Gastrocnemius medialis (tissue), 4 donors: ENCODE measurements around the gene NDUFS4. TPM values are rescaled to one million over a fixed set of nuclear protein-coding genes. Genes with fewer than 3 reads are reported as not detected.

Source experiments
- ATAC-seq, 2 donors: fragments of 150-250 bp; one replicate each; pipeline ENCODE4 v1.9.1; 2016
- DNase-seq, 2 donors: peaks; one replicate each; pipeline ENCODE4 v3.0.0-alpha.2; 2019
- H3K27ac ChIP-seq, 4 donors: fragments of 200-600 bp; sonication (generic); 1 replicate in 1 of 4; 2 replicates in 3 of 4; pipeline ENCODE4 v1.5.1; 2016 to 2018; ENCODE audit warnings: mild to moderate bottlenecking in 2 of 4, moderate library complexity in 1 of 4
- H3K27me3 ChIP-seq, 3 donors: fragments of 200-600 bp; sonication (generic) in 2 of 3; 1 replicate in 1 of 3; 2 replicates in 2 of 3; pipeline versions ENCODE4 v1.5.1 to v1.6.0; 2016 to 2019; ENCODE audit warnings: mild to moderate bottlenecking in 1 of 3, moderate library complexity in 1 of 3
- H3K36me3 ChIP-seq, 2 donors: fragments of 200-600 bp; sonication (generic) in 1 of 2; one replicate each; pipeline ENCODE4 v1.5.1; 2017 to 2018
- H3K4me1 ChIP-seq, 2 donors: fragments of 200-600 bp; sonication (generic) in 1 of 2; one replicate each; pipeline ENCODE4 v1.5.1; 2016 to 2017; ENCODE audit warnings: mild to moderate bottlenecking in 2 of 2
- H3K4me3 ChIP-seq, 4 donors: fragments of 200-600 bp; sonication (generic) in 3 of 4; 1 replicate in 1 of 4; 2 replicates in 3 of 4; pipeline ENCODE4 v1.5.1; 2016 to 2019; ENCODE audit warnings: mild to moderate bottlenecking in 2 of 4
- H3K9me3 ChIP-seq, 3 donors: fragments of 200-600 bp; sonication (generic) in 2 of 3; 1 replicate in 1 of 3; 2 replicates in 2 of 3; pipeline ENCODE4 v1.5.1; 2016 to 2019
- CTCF ChIP-seq, 5 experiments: fragments of 450-650 bp in 3 of 5; fragments of 200-600 bp in 2 of 5; sonication (generic) in 2 of 5; IDR thresholded peaks in 4 of 5; conservative IDR thresholded peaks in 1 of 5; 1 replicate in 4 of 5; 2 replicates in 1 of 5; pipeline ENCODE4 v1.5.1; 2016 to 2019; ENCODE audit warnings: antibody characterized with exemption in 5 of 5, mild to moderate bottlenecking in 3 of 5, moderate library complexity in 3 of 5
- POLR2A ChIP-seq, 2 donors: fragments of 450-650 bp; IDR thresholded peaks; one replicate each; pipeline ENCODE4 v1.6.1; 2017; ENCODE audit warnings: antibody characterized with exemption in 2 of 2, mild to moderate bottlenecking in 2 of 2, moderate library complexity in 2 of 2
- in situ Hi-C, 4 donors: fragments of 200-750 bp; cut with MboI; loops; one replicate each; pipeline versions ENCODE4 v1.15.0 to v1.8.0; 2017; ENCODE audit warnings: low sequenced_read_pairs in 4 of 4
- intact Hi-C: fragments of 100-400 bp; cut with DNase I; formaldehyde crosslinking; loops from one replicate; pipeline ENCODE4 v1.15.1; 2023; ENCODE audit warnings: low total_unique reads
- total RNA-seq, 4 donors: library from RNA; depleted of rRNA; stranded (reverse); fragments of >200 nt; gene quantifications; one replicate each; pipeline versions ENCODE4 v1.1.0 to v1.2.3, GENCODE V29; 2016

The NDUFS4 gene
- total RNA-seq, 4 donors from 2014 or later = 116 to 170 (median 145) TPM

DNA sequence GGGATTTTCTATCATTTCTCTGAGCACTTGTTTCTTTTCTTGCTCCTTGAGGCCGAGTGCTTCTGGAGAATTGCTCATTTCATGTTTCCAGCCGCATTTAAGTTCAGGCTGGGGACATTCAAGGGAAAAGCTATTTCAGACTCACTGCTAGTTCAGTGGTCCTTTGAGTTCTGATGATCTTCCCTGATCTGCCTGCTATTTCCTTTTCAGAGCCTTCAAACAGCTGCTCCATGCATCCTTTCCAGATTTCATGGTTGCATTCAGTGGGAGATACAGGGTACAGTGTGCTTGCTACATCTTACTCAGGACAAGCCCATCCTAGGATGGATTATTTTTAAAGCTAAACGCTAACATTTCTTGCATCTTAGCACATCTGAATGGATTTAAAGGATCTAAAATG lies 14.7 kb downstream of the NDUFS4 start:
- H3K4me3 ChIP-seq = no peak overlapping the region
- no peaks in the 10 kb centered on the region for H3K9me3 ChIP-seq
- H3K27ac ChIP-seq = no peak overlapping the region
- peaks cover 65 to 66% of the 10 kb centered on the region in 2 donors for H3K4me1 ChIP-seq
- ATAC-seq (no peak), DNase-seq (no peak)
- no peaks in the 10 kb centered on the region for H3K36me3 ChIP-seq
- no peak for TF ChIP-seq CTCF (IDR thresholded peaks at IDR 0.05 in 4 of 5, conservative IDR thresholded peaks at IDR 0.05 in 1 of 5)
- in situ Hi-C loops (no loop called here), intact Hi-C loops (no loop called here)
- no peaks in the 10 kb centered on the region for H3K27me3 ChIP-seq

DNA sequence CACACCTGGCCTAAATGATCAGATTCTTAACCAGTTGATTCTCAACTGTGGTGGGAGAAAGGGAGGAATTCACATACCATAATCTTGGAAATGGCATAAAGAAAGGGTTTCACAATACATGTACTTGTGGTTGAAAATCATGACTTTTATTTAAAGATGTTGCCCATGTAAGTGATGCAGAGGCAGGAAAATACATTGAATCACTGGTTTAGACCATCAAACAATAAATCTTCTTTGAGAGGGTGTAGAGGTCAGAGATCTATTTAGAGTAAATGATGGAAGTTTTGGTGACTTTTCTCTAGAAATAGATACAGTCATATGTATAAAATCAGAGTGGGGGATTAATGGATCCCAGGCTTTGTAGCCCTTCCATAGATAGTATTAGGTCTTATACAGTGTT lies 15.4 kb downstream of the NDUFS4 start:
- Histone ChIP-seq H3K27ac (no peak overlapping the region), H3K36me3 (no peaks in the 10 kb centered on the region), H3K9me3 (no peaks in the 10 kb centered on the region), H3K4me1 (peaks cover 65 to 71% of the 10 kb centered on the region in 2 donors), H3K4me3 (no peak overlapping the region), H3K27me3 (no peaks in the 10 kb centered on the region)
- intact Hi-C loops (no loop called here), in situ Hi-C loops (no loop called here)
- TF ChIP-seq CTCF (IDR thresholded peaks at IDR 0.05 in 4 of 5, conservative IDR thresholded peaks at IDR 0.05 in 1 of 5) (no peak), POLR2A (IDR thresholded peaks at IDR 0.05) (no peak)
- ATAC-seq (no peak), DNase-seq (no peak)

- intact Hi-C loops = no loop called here
- no peaks in the 10 kb centered on the region for H3K9me3 ChIP-seq
- H3K4me1 ChIP-seq = peaks cover 59 to 65% of the 10 kb centered on the region in 2 donors
- DNase-seq (no peak), ATAC-seq (no peak)
- no peaks in the 10 kb centered on the region for H3K27me3 ChIP-seq
- H3K36me3 ChIP-seq = no peaks in the 10 kb centered on the region
- H3K27ac ChIP-seq = no peak overlapping the region
- H3K4me3 ChIP-seq = no peak overlapping the region
- TF ChIP-seq CTCF (IDR thresholded peaks at IDR 0.05 in 4 of 5, conservative IDR thresholded peaks at IDR 0.05 in 1 of 5) = no peak
- no peak for TF ChIP-seq POLR2A (IDR thresholded peaks at IDR 0.05)
- in situ Hi-C loops = no loop called here
Measured at GRCh38 chr5:53576674-53577073, 16.2 kb downstream of the NDUFS4 start.

- TF ChIP-seq POLR2A (IDR thresholded peaks at IDR 0.05) (no peak), CTCF (IDR thresholded peaks at IDR 0.05 in 4 of 5, conservative IDR thresholded peaks at IDR 0.05 in 1 of 5) (no peak)
- peaks cover 54 to 65% of the 10 kb centered on the region in 2 donors for H3K4me1 ChIP-seq
Measured at GRCh38 chr5:53578854-53579253, 18.4 kb downstream of the NDUFS4 start.

GRCh38 chr5:53580547-53580946 lies 20.1 kb downstream of the NDUFS4 start:
- Histone ChIP-seq H3K27me3 (no peaks in the 10 kb centered on the region), H3K9me3 (no peaks in the 10 kb centered on the region), H3K27ac (no peak overlapping the region), H3K36me3 (no peaks in the 10 kb centered on the region), H3K4me3 (no peak overlapping the region), H3K4me1 (peaks cover 41 to 54% of the 10 kb centered on the region in 2 donors)
- intact Hi-C loops = no loop called here
- DNase-seq = no peak
- no peak for TF ChIP-seq POLR2A (IDR thresholded peaks at IDR 0.05)
- no peak for TF ChIP-seq CTCF (IDR thresholded peaks at IDR 0.05 in 4 of 5, conservative IDR thresholded peaks at IDR 0.05 in 1 of 5)
- in situ Hi-C loops = no loop called here
- no peak for ATAC-seq

More at GRCh38 chr5:53578854-53579253, 18.4 kb downstream of the NDUFS4 start:
- intact Hi-C loops = no loop called here
- no peaks in the 10 kb centered on the region for H3K27me3 ChIP-seq
- DNase-seq (no peak), ATAC-seq (no peak)
- in situ Hi-C loops = no loop called here
- H3K9me3 ChIP-seq = no peaks in the 10 kb centered on the region
- no peaks in the 10 kb centered on the region for H3K36me3 ChIP-seq
- H3K4me3 ChIP-seq = no peak overlapping the region
- H3K27ac ChIP-seq = no peak overlapping the region
